Measurements from ENCODE around the gene ODAPH.
A peak's percentile ranks its signal among the peaks of the same experiment; 100 is the strongest.
"Not testable (repeated sequence)": the region's sequence is repeated elsewhere in the genome, so short reads cannot be mapped to it uniquely, and the experiment has no call there.

Gene ODAPH, protein sequence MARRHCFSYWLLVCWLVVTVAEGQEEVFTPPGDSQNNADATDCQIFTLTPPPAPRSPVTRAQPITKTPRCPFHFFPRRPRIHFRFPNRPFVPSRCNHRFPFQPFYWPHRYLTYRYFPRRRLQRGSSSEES

GRCh38 chr4:75555294-75556164, at the start of gene ODAPH:
ODAPH (plus strand) TSS chr4:75556066; CDS start chr4:75556083, 17 bp downstream.
- no peak within 1 kb of the TSS for H3K9ac ChIP-seq (ENCODE audit: low read length)
- no peak within 1 kb of the TSS for H3K4me3 ChIP-seq (ENCODE audit: low read length)
- no peaks in the 10 kb centered on the region for H3K36me3 ChIP-seq (ENCODE audit: control insufficient read depth, insufficient read depth, low read length)
- no peaks in the 10 kb centered on the region for H3K4me1 ChIP-seq (ENCODE audit: control insufficient read depth, insufficient read depth, low read length)
- H3K9me3 ChIP-seq (ENCODE audit: control insufficient read depth, low read length): no peaks in the 10 kb centered on the region
- no peaks in the 10 kb centered on the region for H3K27me3 ChIP-seq (ENCODE audit: control insufficient read depth, insufficient read depth, low read length)

DNA sequence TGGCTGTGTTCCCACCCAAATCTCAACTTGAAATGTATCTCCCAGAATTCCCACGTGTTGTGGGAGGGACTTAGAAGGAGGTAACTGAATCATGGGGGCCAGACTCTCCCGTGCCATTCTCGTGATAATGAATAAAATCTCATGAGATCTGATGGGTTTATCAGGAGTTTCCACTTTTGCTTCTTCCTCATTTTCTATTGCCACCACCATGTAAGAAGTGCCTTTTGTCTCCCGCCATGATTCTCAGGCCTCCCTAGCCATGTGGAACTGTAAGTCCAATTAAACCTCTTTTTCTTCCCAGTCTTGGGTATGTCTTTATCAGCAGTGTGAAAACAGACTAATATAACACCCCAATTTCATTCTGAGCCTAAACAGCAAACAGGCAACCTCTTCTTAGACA, 46.3 kb upstream of the ODAPH start:
- H3K27me3 ChIP-seq (ENCODE audit: control insufficient read depth, insufficient read depth, low read length): not testable (repeated sequence)

GRCh38 chr4:75511841-75512240, 44.0 kb upstream of the ODAPH start:
- no peak overlapping the region for H3K9ac ChIP-seq (ENCODE audit: low read length)
- no peaks in the 10 kb centered on the region for H3K9me3 ChIP-seq (ENCODE audit: control insufficient read depth, low read length)
- H3K4me3 ChIP-seq (ENCODE audit: low read length): no peak overlapping the region
- peaks cover 14% of the 10 kb centered on the region for H3K4me1 ChIP-seq (ENCODE audit: control insufficient read depth, insufficient read depth, low read length)
- no peaks in the 10 kb centered on the region for H3K36me3 ChIP-seq (ENCODE audit: control insufficient read depth, insufficient read depth, low read length)
- no peaks in the 10 kb centered on the region for H3K27me3 ChIP-seq (ENCODE audit: control insufficient read depth, insufficient read depth, low read length)

More for the DNA sequence above, 46.3 kb upstream of the ODAPH start:
- not testable (repeated sequence) for H3K4me3 ChIP-seq (ENCODE audit: low read length); H3K9me3 ChIP-seq (ENCODE audit: control insufficient read depth, low read length); H3K36me3 ChIP-seq (ENCODE audit: control insufficient read depth, insufficient read depth, low read length); H3K9ac ChIP-seq (ENCODE audit: low read length)
- peaks cover 14% of the 10 kb centered on the region for H3K4me1 ChIP-seq (ENCODE audit: control insufficient read depth, insufficient read depth, low read length)

DNA sequence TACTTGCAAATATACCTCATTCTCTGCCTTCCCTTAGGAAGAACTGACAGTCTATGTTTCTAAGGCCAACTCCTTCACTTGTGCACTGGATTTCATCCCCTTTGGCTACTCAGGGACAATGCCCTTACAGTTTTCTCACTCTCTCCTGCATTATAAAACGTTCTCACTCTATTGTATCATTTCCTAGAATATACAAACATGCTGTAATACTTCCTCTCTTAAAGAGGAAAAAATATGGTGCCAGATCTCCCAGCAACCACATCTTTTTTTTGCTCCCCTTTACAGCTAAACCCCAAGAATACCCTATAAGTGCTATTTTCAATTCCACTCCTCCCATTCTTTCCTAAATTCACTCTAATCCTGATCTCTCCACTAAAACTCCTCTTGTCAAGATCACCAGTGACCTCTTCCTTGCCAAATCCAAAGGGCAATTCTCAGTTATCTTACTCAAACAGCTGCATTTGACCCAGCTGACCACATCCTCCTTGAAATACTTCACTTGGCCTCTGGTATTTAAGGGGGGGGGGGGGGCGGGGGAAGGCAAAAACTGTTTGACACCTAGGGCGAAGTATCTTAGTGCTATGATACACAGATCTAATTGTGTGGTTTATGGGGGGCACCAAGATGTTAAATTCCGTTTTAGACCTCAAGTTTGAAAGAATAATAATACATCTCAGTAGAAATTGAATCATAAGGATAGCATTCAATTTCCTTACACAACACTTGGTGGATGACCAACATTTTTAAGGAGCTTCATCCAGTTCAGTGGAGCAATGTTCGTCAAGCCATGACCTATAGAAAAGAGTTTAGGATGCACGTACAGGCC, 43.3 kb upstream of the ODAPH start:
- Histone ChIP-seq H3K4me1 (ENCODE audit: control insufficient read depth, insufficient read depth, low read length) (peaks cover 14% of the 10 kb centered on the region), H3K9me3 (ENCODE audit: control insufficient read depth, low read length) (no peaks in the 10 kb centered on the region), H3K4me3 (ENCODE audit: low read length) (no peak overlapping the region), H3K36me3 (ENCODE audit: control insufficient read depth, insufficient read depth, low read length) (no peaks in the 10 kb centered on the region), H3K27me3 (ENCODE audit: control insufficient read depth, insufficient read depth, low read length) (no peaks in the 10 kb centered on the region), H3K9ac (ENCODE audit: low read length) (no peak overlapping the region)

DNA sequence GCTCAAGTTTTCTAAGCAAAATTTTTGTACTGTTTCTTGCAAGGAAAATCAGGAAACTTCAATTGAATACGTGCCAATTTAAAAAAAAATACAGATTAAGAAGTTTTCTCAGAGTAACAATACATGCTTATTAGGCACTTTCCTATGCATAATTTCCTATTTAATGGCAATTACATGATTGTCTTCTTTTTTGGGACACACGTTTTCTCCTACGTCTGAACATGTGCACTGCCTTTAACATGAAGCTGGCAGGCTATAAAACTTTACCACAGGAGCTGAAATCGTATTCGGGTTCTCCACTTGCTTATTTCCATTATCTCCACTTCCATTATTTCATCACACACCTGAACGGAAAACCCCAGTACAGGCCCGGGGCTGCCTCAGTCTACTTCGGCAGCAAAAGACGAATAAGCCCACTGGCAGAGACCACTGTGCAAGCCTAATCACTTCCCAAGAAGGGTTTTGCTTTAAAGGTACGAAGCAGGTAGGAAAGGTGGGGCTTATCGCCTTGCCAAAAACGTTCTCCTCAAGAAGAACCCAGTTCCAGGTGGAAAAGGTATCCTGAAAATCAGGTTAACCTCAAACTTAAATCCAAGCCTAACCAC, 42.2 kb upstream of the ODAPH start:
- peaks cover 14% of the 10 kb centered on the region for H3K4me1 ChIP-seq (ENCODE audit: control insufficient read depth, insufficient read depth, low read length)
- H3K9ac ChIP-seq (ENCODE audit: low read length): peak overlapping the region; percentile 89
- H3K4me3 ChIP-seq (ENCODE audit: low read length): peak overlapping the region; percentile 81
- no peaks in the 10 kb centered on the region for H3K9me3 ChIP-seq (ENCODE audit: control insufficient read depth, low read length)
- no peaks in the 10 kb centered on the region for H3K36me3 ChIP-seq (ENCODE audit: control insufficient read depth, insufficient read depth, low read length)
- H3K27me3 ChIP-seq (ENCODE audit: control insufficient read depth, insufficient read depth, low read length): no peaks in the 10 kb centered on the region

- H3K27me3 ChIP-seq (ENCODE audit: control insufficient read depth, insufficient read depth, low read length): no peaks in the 10 kb centered on the region
- H3K36me3 ChIP-seq (ENCODE audit: control insufficient read depth, insufficient read depth, low read length): no peaks in the 10 kb centered on the region
- no peaks in the 10 kb centered on the region for H3K9me3 ChIP-seq (ENCODE audit: control insufficient read depth, low read length)
- peaks cover 14% of the 10 kb centered on the region for H3K4me1 ChIP-seq (ENCODE audit: control insufficient read depth, insufficient read depth, low read length)
- peak within 1 kb of the TSS; percentile 81 for H3K4me3 ChIP-seq (ENCODE audit: low read length)
- peak within 1 kb of the TSS; percentile 89 for H3K9ac ChIP-seq (ENCODE audit: low read length)
Measured at GRCh38 chr4:75514131-75514948, 41.5 kb upstream of the ODAPH start, which contains the start of the genes RCHY1 and THAP6. RCHY1 (minus strand) TSS chr4:75514403; CDS start chr4:75514286, 117 bp downstream. THAP6 (plus strand) TSS chr4:75514473; CDS start chr4:75515453, 980 bp downstream.

DNA sequence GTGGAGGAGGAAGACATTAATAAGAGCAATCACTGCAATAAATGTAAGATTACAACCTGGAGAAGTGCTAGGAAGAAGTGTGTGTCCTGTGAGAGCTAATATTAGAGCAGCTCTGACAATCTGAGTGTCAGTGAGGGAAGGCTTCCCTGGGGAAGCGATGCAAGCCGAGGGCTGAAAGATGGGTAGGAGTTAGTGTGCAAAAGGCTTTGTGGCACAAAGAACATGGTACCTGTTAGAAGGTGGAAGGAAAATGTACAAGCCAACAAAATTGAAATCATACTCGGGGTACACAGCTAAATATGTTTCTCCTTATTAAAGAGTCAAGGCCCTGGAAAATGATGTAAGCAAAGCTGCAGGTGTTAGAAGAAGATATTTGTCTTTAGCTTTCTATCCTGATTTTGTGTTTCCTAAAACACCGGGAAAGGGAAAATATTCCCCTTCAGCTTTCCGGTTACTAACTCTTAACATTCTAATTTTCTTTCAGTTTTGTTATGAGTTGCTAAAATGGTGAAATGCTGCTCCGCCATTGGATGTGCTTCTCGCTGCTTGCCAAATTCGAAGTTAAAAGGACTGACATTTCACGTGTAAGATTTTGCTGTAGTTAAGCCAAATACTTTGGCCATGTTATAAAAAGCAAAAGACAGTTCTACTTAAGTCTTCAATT, 40.8 kb upstream of the ODAPH start:
- peak overlapping the region; percentile 89 for H3K9ac ChIP-seq (ENCODE audit: low read length)
- peaks cover 14% of the 10 kb centered on the region for H3K4me1 ChIP-seq (ENCODE audit: control insufficient read depth, insufficient read depth, low read length)
- no peaks in the 10 kb centered on the region for H3K27me3 ChIP-seq (ENCODE audit: control insufficient read depth, insufficient read depth, low read length)
- H3K36me3 ChIP-seq (ENCODE audit: control insufficient read depth, insufficient read depth, low read length): no peaks in the 10 kb centered on the region
- H3K4me3 ChIP-seq (ENCODE audit: low read length): peak overlapping the region; percentile 81
- no peaks in the 10 kb centered on the region for H3K9me3 ChIP-seq (ENCODE audit: control insufficient read depth, low read length)

- Histone ChIP-seq H3K4me3 (ENCODE audit: low read length) (no peak overlapping the region), H3K9ac (ENCODE audit: low read length) (no peak overlapping the region), H3K36me3 (ENCODE audit: control insufficient read depth, insufficient read depth, low read length) (no peaks in the 10 kb centered on the region), H3K27me3 (ENCODE audit: control insufficient read depth, insufficient read depth, low read length) (no peaks in the 10 kb centered on the region), H3K4me1 (ENCODE audit: control insufficient read depth, insufficient read depth, low read length) (peaks cover 14% of the 10 kb centered on the region), H3K9me3 (ENCODE audit: control insufficient read depth, low read length) (no peaks in the 10 kb centered on the region)
Measured at GRCh38 chr4:75516144-75516543, 39.7 kb upstream of the ODAPH start.

DNA sequence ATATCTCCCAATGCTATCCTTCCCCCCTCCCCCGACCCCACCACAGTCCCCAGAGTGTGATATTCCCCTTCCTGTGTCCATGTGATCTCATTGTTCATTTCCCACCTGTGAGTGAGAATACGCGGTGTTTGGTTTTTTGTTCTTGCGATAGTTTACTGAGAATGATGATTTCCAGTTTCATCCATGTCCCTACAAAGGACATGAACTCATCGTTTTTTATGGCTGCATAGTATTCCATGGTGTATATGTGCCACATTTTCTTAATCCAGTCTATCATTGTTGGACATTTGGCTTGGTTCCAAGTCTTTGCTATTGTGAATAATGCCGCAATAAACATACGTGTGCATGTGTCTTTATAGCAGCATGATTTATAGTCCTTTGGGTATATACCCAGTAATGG, 36.4 kb upstream of the ODAPH start:
- H3K4me3 ChIP-seq (ENCODE audit: low read length); H3K4me1 ChIP-seq (ENCODE audit: control insufficient read depth, insufficient read depth, low read length); H3K9me3 ChIP-seq (ENCODE audit: control insufficient read depth, low read length); H3K36me3 ChIP-seq (ENCODE audit: control insufficient read depth, insufficient read depth, low read length); H3K27me3 ChIP-seq (ENCODE audit: control insufficient read depth, insufficient read depth, low read length); H3K9ac ChIP-seq (ENCODE audit: low read length): not testable (repeated sequence)

GRCh38 chr4:75525086-75525485, 30.8 kb upstream of the ODAPH start:
- no peaks in the 10 kb centered on the region for H3K36me3 ChIP-seq (ENCODE audit: control insufficient read depth, insufficient read depth, low read length)
- no peaks in the 10 kb centered on the region for H3K27me3 ChIP-seq (ENCODE audit: control insufficient read depth, insufficient read depth, low read length)
- H3K9ac ChIP-seq (ENCODE audit: low read length): no peak overlapping the region
- no peaks in the 10 kb centered on the region for H3K4me1 ChIP-seq (ENCODE audit: control insufficient read depth, insufficient read depth, low read length)
- H3K9me3 ChIP-seq (ENCODE audit: control insufficient read depth, low read length): no peaks in the 10 kb centered on the region
- no peak overlapping the region for H3K4me3 ChIP-seq (ENCODE audit: low read length)

DNA sequence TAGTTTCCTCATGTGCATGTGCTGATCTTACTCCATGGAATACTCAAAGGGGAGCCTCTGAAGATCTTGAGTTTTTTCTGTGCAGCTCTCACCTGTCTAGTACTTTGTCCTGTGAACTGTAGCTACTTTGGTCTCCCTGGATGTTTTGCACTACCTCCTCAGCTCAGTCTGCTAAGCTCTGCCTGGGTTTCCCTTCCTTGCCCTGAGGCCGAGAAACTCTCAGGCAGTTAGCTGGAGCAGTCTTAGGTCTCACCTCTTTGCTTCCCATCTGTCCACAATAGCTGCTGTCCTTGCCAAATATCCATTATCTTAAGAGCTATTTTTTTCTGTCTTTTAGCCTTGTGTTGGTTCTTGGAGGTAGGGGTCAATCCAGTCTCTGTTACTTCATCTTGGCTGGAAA, 30.0 kb upstream of the ODAPH start:
- H3K27me3 ChIP-seq (ENCODE audit: control insufficient read depth, insufficient read depth, low read length): no peaks in the 10 kb centered on the region
- no peaks in the 10 kb centered on the region for H3K4me1 ChIP-seq (ENCODE audit: control insufficient read depth, insufficient read depth, low read length)
- H3K36me3 ChIP-seq (ENCODE audit: control insufficient read depth, insufficient read depth, low read length): no peaks in the 10 kb centered on the region
- no peak overlapping the region for H3K9ac ChIP-seq (ENCODE audit: low read length)
- H3K9me3 ChIP-seq (ENCODE audit: control insufficient read depth, low read length): no peaks in the 10 kb centered on the region
- H3K4me3 ChIP-seq (ENCODE audit: low read length): no peak overlapping the region
